Mesenchymal stem cell (in vitro differentiated cells and primary cell): ENCODE data around the gene CEBPZ.
"Not testable (repeated sequence)": the region's sequence is repeated elsewhere in the genome, so short reads cannot be mapped to it uniquely, and the experiment has no call there.

Experiments
- DNase-seq: peaks from one replicate; pipeline ENCODE4 v3.0.0-alpha.2; 2013
- H2AFZ ChIP-seq: one replicate; pipeline ENCODE4 v1.6.1; 2013; ENCODE audit warnings: low read depth, mild to moderate bottlenecking, control low read depth, inconsistent platforms, low read length, moderate library complexity
- H2AK5ac ChIP-seq: 2 replicates; pipeline ENCODE4 v1.6.1; 2013; ENCODE audit warnings: low read length, moderate library complexity, mild to moderate bottlenecking, inconsistent platforms; ENCODE audit not compliant: severe bottlenecking
- H2BK120ac ChIP-seq: one replicate; pipeline ENCODE4 v1.6.1; 2013; ENCODE audit warnings: low read depth, mild to moderate bottlenecking, inconsistent platforms, low read length, moderate library complexity
- H2BK12ac ChIP-seq, 2 experiments: one replicate each; pipeline ENCODE4 v1.6.1; 2013; ENCODE audit warnings: inconsistent platforms in 2 of 2, low read length in 2 of 2, mild to moderate bottlenecking in 2 of 2, moderate library complexity in 2 of 2, control low read depth in 1 of 2
- H2BK15ac ChIP-seq: one replicate; pipeline ENCODE4 v1.6.1; 2013; ENCODE audit warnings: mild to moderate bottlenecking, low read depth, inconsistent platforms; ENCODE audit not compliant: poor library complexity, severe bottlenecking
- H2BK5ac ChIP-seq: 2 replicates; pipeline ENCODE4 v1.6.1; 2013; ENCODE audit warnings: low read depth, mild to moderate bottlenecking, low read length, control low read depth, inconsistent platforms; ENCODE audit not compliant: poor library complexity, severe bottlenecking
- H3K14ac ChIP-seq, 2 experiments: one replicate each; pipeline ENCODE4 v1.6.1; 2013; ENCODE audit warnings: inconsistent platforms in 2 of 2, low read length in 2 of 2, control low read depth in 1 of 2, mild to moderate bottlenecking in 1 of 2, moderate library complexity in 1 of 2
- H3K18ac ChIP-seq, 2 experiments: one replicate each; pipeline ENCODE4 v1.6.1; 2013; ENCODE audit warnings: inconsistent platforms in 2 of 2, low read length in 2 of 2, control low read depth in 1 of 2, low read depth in 1 of 2, mild to moderate bottlenecking in 1 of 2
- H3K23ac ChIP-seq, 2 experiments: one replicate each; pipeline ENCODE4 v1.6.1; 2013; ENCODE audit warnings: inconsistent platforms in 2 of 2, low read length in 2 of 2, mild to moderate bottlenecking in 2 of 2, moderate library complexity in 2 of 2, control low read depth in 1 of 2
- H3K27ac ChIP-seq: 2 replicates; pipeline ENCODE4 v1.5.1; 2013; ENCODE audit warnings: mild to moderate bottlenecking, moderate library complexity, low read length, control low read depth, inconsistent platforms; ENCODE audit not compliant: poor library complexity, severe bottlenecking
- H3K27me3 ChIP-seq, 2 experiments: 2 replicates each; pipeline versions ENCODE4 v1.6.1 to v1.7.0; 2013; ENCODE audit warnings: low read length in 2 of 2, mild to moderate bottlenecking in 2 of 2, moderate library complexity in 2 of 2, control low read depth in 1 of 2, inconsistent platforms in 1 of 2; ENCODE audit not compliant: control insufficient read depth in 1 of 2, insufficient read depth in 1 of 2
- H3K36me3 ChIP-seq, 2 experiments: 2 replicates each; pipeline versions ENCODE4 v1.6.1 to v1.7.0; 2013; ENCODE audit warnings: low read length in 2 of 2, control low read depth in 1 of 2, inconsistent platforms in 1 of 2, low read depth in 1 of 2, mild to moderate bottlenecking in 1 of 2; ENCODE audit not compliant: insufficient read depth in 2 of 2, control insufficient read depth in 1 of 2
- H3K4ac ChIP-seq, 2 experiments: one replicate each; pipeline ENCODE4 v1.6.1; 2013; ENCODE audit warnings: inconsistent platforms in 2 of 2, low read length in 2 of 2, mild to moderate bottlenecking in 2 of 2, moderate library complexity in 2 of 2, control low read depth in 1 of 2, low read depth in 1 of 2
- H3K4me1 ChIP-seq: 2 replicates; pipeline ENCODE4 v1.6.1; 2013; ENCODE audit warnings: low read depth, low read length, control low read depth; ENCODE audit not compliant: control insufficient read depth, insufficient read depth
- H3K4me2 ChIP-seq: 2 replicates; pipeline ENCODE4 v1.6.1; 2013; ENCODE audit warnings: low read length, mild to moderate bottlenecking, inconsistent platforms; ENCODE audit not compliant: poor library complexity, severe bottlenecking
- H3K4me3 ChIP-seq, 2 experiments: 2 replicates each; pipeline versions ENCODE4 v1.5.1 to v1.7.0; 2013; ENCODE audit warnings: low read length in 2 of 2, mild to moderate bottlenecking in 2 of 2, control low read depth in 1 of 2, low read depth in 1 of 2; ENCODE audit not compliant: insufficient read depth in 1 of 2
- H3K79me1 ChIP-seq: replicated peaks from 2 replicates; pipeline ENCODE4 v1.6.1; 2013; ENCODE audit warnings: mild to moderate bottlenecking, control low read depth, low read length, inconsistent platforms; ENCODE audit not compliant: poor library complexity, severe bottlenecking
- H3K9ac ChIP-seq: 2 replicates; pipeline ENCODE4 v1.7.0; 2013; ENCODE audit warnings: mild to moderate bottlenecking, low read length, moderate library complexity
- H3K9me3 ChIP-seq: 2 replicates; pipeline ENCODE4 v1.7.0; 2013; ENCODE audit warnings: mild to moderate bottlenecking, low read length; ENCODE audit not compliant: control insufficient read depth
- H4K8ac ChIP-seq: one replicate; pipeline ENCODE4 v1.6.1; 2013; ENCODE audit warnings: inconsistent platforms, mild to moderate bottlenecking, low read length, moderate library complexity
- H4K91ac ChIP-seq: one replicate; pipeline ENCODE4 v1.6.1; 2013; ENCODE audit warnings: mild to moderate bottlenecking, low read length, inconsistent platforms
- WGBS: methylation state at CpG from one replicate; pipeline ENCODE4 v1.1.7; 2013; ENCODE audit warnings: mixed read lengths; 5-methylcytosine and 5-hydroxymethylcytosine counted together

Gene CEBPZ

GRCh38 chr2:37211212-37211611 is 20.2 kb downstream of the CEBPZ start:
- Histone ChIP-seq H3K9ac (no peak overlapping the region), H3K14ac (no peak overlapping the region), H3K9me3 (peaks cover 26% of the 10 kb centered on the region), H4K91ac (no peak overlapping the region), H3K4me2 (no peak overlapping the region), H3K36me3 (peaks cover 7 to 97% of the 10 kb centered on the region in 2 experiments), H3K4me3 (no peak overlapping the region), H3K4me1 (peaks cover 2% of the 10 kb centered on the region), H3K27ac (peak overlapping the region; percentile 72), H3K23ac (no peak overlapping the region), H2BK5ac (no peak overlapping the region), H3K18ac (no peak overlapping the region), H2BK120ac (no peak overlapping the region), H3K27me3 (no peaks in the 10 kb centered on the region), H2BK12ac (no peak overlapping the region), H3K4ac (no peak overlapping the region), H3K79me1 (peaks cover 7% of the 10 kb centered on the region), H2AFZ (no peak overlapping the region), H4K8ac (no peak overlapping the region), H2BK15ac (no peak overlapping the region), H2AK5ac (no peak overlapping the region)
- no peak for DNase-seq

GRCh38 chr2:37206760-37207159 is 24.6 kb downstream of the CEBPZ start:
- not testable (repeated sequence) for H3K4me2 ChIP-seq, DNase-seq, H3K9ac ChIP-seq, H3K18ac ChIP-seq, H4K8ac ChIP-seq, H2AK5ac ChIP-seq, H3K79me1 ChIP-seq, H3K4ac ChIP-seq, H2BK15ac ChIP-seq, H3K14ac ChIP-seq, H4K91ac ChIP-seq, H2BK120ac ChIP-seq, H3K4me1 ChIP-seq, H2BK5ac ChIP-seq, H3K27me3 ChIP-seq, H2AFZ ChIP-seq, H3K23ac ChIP-seq, H3K27ac ChIP-seq, H3K4me3 ChIP-seq, H2BK12ac ChIP-seq
- peaks cover 13 to 95% of the 10 kb centered on the region in 2 experiments for H3K36me3 ChIP-seq
- 97% methylated on average over 2 of the region's 2 CpGs for WGBS
- peaks cover 37% of the 10 kb centered on the region for H3K9me3 ChIP-seq

- H3K4me3 ChIP-seq = no peak overlapping the region
- no peak for DNase-seq
- no peak overlapping the region for H3K23ac ChIP-seq
Observed at GRCh38 chr2:37205689-37206341, 25.6 kb downstream of the CEBPZ start.

GRCh38 chr2:37205071-37205661 is 26.2 kb downstream of the CEBPZ start:
- not testable (repeated sequence) for H3K27me3 ChIP-seq, H2AFZ ChIP-seq, H2BK15ac ChIP-seq, H3K4ac ChIP-seq, H3K4me2 ChIP-seq, H3K4me3 ChIP-seq, H3K18ac ChIP-seq, H3K27ac ChIP-seq, H3K79me1 ChIP-seq, H2BK12ac ChIP-seq, H3K14ac ChIP-seq, H3K23ac ChIP-seq, DNase-seq, H2BK120ac ChIP-seq, H4K91ac ChIP-seq, H2AK5ac ChIP-seq, H3K9ac ChIP-seq, H4K8ac ChIP-seq, H2BK5ac ChIP-seq, H3K4me1 ChIP-seq
- Histone ChIP-seq H3K9me3 (peaks cover 37% of the 10 kb centered on the region), H3K36me3 (peaks cover 17 to 93% of the 10 kb centered on the region in 2 experiments)
- 83% methylated on average over 5 of the region's 8 CpGs for WGBS

More at GRCh38 chr2:37205689-37206341, 25.6 kb downstream of the CEBPZ start:
- WGBS = 83% methylated on average over 5 of the region's 5 CpGs
- no peaks in the 10 kb centered on the region for H3K27me3 ChIP-seq
- H4K8ac ChIP-seq = no peak overlapping the region
- H2AFZ ChIP-seq = no peak overlapping the region
- no peak overlapping the region for H2BK12ac ChIP-seq
- no peak overlapping the region for H2AK5ac ChIP-seq
- no peak overlapping the region for H3K4ac ChIP-seq
- H3K4me1 ChIP-seq = no peaks in the 10 kb centered on the region
- no peak overlapping the region for H3K14ac ChIP-seq
- H3K18ac ChIP-seq = no peak overlapping the region
- H2BK5ac ChIP-seq = no peak overlapping the region
- no peak overlapping the region for H3K4me2 ChIP-seq
- no peak overlapping the region for H3K9ac ChIP-seq
- H3K9me3 ChIP-seq = peaks cover 37% of the 10 kb centered on the region
- no peak overlapping the region for H2BK120ac ChIP-seq
- H3K27ac ChIP-seq = no peak overlapping the region
- no peak overlapping the region for H4K91ac ChIP-seq
- peaks cover 9% of the 10 kb centered on the region for H3K79me1 ChIP-seq
- H3K36me3 ChIP-seq = peaks cover 13 to 95% of the 10 kb centered on the region in 2 experiments
- no peak overlapping the region for H2BK15ac ChIP-seq
